GM12873 (cell line): ENCODE data around the gene KANSL3.

Experiments used
- TF ChIP-seq, protein P1 (sequence below): IDR thresholded peaks from 2 replicates; pipeline ENCODE4 v1.5.1; 2012; ENCODE audit warnings: low read depth, mild to moderate bottlenecking, moderate library complexity, low read length, control low read depth; ENCODE audit not compliant: insufficient read depth; ENCODE audit errors: missing control alignments

The KANSL3 gene

DNA sequence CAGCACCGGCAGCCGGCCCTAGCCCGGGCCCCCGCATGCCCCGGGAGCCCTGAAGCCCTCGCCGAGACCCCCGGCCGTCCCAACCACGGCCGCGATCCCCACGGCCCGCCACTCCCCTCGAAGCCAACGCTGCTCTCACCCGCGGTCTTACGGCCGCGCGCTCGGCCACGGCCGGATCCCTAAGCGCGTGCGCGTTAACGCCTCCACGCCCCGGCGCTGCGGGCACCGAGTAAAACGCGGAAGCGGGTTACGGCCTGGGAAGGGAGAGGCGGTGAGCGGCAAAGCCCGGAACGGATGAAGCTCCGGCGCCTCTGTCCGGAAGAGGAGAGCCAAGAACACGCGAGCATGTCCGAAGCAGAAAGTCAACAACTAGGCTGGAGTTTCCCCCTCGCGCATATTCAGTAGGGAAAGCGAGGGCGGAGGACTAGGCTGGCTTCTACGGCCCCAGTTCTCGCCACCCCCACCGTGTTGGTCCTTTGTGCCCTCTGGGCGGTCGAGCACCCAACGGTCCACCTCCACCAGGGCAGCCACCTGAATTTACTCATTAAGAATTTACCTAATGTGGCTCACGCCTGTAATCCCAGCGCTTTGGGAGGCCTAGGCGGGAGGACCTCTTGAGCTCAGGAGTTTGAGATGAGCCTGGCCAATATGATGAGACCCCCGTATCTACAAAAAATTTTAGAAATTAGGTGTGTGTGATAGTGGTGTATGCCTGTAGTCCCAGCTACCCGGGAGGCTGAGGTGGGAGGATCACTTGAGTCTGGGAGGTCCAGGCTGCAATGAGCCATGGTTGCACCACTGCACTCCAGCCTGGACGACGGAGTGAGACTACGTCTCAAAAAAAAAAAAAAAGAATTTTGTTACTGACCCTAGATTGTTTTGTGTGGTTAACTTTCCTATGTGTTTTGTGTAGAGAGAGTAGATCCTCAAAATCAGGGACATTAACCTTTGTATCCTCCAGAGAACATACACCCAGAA, at the start of gene KANSL3:
Gene KANSL3 (minus strand): TSS at position 169 of the 978 bp plus-strand sequence. CDS start 1,177 bp downstream, outside the sequence.
- TF ChIP-seq, protein P1, sequence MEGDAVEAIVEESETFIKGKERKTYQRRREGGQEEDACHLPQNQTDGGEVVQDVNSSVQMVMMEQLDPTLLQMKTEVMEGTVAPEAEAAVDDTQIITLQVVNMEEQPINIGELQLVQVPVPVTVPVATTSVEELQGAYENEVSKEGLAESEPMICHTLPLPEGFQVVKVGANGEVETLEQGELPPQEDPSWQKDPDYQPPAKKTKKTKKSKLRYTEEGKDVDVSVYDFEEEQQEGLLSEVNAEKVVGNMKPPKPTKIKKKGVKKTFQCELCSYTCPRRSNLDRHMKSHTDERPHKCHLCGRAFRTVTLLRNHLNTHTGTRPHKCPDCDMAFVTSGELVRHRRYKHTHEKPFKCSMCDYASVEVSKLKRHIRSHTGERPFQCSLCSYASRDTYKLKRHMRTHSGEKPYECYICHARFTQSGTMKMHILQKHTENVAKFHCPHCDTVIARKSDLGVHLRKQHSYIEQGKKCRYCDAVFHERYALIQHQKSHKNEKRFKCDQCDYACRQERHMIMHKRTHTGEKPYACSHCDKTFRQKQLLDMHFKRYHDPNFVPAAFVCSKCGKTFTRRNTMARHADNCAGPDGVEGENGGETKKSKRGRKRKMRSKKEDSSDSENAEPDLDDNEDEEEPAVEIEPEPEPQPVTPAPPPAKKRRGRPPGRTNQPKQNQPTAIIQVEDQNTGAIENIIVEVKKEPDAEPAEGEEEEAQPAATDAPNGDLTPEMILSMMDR, result no peak

DNA sequence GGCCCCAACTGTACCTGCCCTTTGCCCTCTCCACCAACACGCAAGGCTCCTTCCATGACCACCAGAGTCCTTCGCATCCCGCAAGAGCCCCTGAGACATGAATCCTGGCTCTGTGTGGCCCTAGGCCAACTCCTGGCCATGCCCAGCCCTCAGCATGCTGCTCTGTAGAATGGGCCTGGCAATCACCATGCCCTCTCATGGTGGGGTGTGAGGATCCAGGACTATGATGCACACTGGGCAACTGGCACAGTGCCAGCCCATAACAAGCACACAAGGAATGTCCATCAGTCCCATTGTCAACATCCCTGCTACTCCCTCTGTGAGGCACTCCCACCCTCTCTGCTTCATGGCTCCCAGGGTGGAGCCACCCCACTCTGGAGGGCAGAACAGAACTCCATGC, 49.2 kb upstream of the KANSL3 start:
- TF ChIP-seq, protein P1, result no peak

DNA sequence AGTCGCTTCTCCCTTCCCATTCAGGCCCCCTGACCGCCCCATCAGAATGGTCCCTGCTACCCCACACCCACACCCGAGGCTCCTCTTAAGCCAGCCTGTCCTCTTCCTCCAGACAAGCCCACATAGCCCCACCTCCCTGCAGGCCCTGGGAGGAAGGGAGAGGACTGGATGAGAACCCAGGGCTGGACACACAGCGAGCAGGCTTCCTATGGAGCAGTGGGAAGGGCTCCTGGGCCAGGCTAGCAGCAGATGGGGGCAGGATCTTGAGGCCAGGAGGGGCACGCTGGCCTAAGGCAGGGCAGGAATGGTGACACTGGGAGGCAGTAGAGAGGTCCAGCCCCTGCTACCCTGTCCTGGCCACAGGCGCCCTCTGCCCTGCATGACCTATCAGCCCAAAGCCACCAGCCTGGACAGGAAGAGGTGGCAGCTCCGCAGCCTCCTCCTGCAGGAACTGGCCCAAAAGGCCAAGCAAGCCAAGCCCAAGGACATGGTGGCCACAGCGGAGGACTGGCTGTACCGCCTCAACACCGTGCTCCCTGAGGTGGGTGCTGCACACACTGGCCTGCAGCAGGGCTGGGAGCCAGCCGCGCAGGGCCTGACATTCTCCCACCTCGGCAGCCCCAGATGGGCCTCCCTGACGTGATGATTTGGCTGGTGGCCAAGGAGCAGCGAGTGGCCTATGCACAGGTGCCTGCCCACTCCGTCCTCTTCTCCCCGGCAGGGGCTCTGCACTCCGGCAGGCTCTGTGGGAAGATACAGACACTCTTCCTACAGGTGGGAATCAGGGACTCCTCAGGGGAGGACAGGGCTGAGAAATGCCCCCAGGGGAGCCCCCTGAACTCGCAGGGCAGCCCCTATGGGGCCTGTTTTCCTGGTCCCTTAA, 47.7 kb upstream of the KANSL3 start:
- TF ChIP-seq, protein P1, result no peak

DNA sequence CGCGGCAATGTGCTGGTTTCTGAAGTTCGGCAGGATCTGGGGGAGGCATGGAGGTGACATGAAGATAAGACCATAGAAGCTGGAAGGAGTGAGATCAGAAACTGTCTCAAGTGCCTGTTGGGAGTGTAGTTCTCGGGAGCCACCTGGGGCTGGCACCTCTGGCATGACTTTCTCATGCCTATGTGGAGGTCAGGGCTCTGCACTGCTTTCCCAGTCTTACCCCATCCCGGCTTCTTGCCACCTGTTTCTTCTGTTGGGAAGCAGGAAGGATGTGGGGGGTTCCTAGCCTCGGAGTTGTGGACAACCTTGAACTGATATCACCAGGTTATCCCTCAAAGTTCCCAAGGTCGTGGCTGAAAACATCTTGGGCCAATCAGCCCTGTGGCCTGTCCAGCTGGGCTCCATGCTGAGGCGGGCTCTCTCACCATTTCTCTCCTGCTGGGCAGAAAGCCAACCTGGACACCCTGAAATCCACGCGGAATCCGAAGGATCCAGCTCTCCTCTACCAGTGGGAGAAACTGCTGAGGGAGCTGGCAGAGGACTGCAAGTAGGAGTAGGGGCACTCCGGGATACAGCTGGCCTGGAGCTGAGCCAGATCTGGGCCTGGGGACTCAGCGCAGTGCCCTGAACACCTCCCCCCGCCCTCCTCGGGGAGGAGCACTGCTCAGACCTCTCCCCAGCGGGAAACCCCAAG, 46.9 kb upstream of the KANSL3 start:
- TF ChIP-seq, protein P1, result no peak

DNA sequence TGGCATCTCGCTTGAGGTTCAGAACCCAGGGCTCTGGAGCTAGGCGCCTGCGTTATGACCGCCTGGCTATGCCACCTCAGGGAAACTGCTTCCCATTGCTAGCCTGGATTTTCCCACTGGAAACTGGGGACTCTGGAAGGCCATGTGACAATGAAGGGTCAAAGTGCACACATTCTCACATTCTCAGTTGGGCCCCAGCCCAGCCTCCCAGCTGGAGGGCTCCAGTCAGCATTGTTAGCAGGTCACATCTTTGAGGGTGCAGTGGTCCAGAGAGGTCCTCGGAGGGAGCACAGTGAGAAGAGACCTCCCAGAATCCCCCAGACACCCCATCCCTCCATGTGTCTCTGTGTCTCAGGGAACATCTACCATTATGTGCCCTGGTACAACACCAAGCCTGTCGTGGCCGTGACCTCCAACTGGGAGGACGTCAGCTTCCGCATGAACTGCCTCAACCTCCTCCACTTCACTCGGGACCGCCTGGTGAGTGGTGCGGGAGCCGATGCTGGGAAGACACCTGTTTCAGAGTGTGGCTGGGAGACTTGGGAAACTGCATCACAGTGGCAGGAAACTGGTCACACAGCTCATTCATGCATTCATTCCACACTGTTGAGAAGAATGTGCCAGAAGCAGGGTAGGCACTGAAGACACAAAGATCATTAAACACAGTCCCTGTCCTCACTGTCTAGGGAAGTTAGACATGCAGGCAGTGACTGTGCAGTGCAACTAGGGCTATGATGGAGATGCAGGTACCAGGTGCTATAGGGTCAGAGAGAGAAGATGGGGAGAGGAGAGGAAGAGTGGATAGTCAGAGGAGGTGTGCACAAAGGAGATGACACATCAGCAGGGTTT, 46.1 kb upstream of the KANSL3 start:
- TF ChIP-seq, protein P1, result no peak

DNA sequence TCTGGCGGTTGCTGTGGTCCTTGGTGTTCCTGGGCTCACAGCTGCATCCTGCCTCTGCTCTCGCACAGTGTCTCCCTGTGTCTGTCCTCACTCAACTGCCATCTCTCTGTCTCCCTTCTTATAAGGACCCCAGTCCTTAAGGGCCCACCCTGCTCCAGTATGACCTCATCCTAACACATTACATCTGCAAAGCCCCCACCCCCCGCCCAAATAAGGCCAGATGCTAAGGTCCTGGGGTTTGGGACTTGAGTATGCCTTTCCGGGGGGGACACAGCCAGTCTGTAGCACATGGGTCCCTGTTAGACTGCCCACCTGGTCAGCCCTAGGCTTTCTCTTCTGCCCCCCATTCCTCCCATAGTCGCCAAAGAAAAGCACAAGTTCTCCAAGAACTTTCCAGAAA, 45.2 kb upstream of the KANSL3 start:
- TF ChIP-seq, protein P1, result no peak
